Fibroblast of peridontal ligament (primary cell): ENCODE results near the gene ISLR.
"Not testable (repeated sequence)": the region's sequence is repeated elsewhere in the genome, so short reads cannot be mapped to it uniquely, and the experiment has no call there.

ENCODE experiments used
- DNase-seq: peaks from one replicate; pipeline ENCODE4 v3.0.0-alpha.2; 2010; ENCODE audit errors: extremely low read depth

The ISLR gene

DNA sequence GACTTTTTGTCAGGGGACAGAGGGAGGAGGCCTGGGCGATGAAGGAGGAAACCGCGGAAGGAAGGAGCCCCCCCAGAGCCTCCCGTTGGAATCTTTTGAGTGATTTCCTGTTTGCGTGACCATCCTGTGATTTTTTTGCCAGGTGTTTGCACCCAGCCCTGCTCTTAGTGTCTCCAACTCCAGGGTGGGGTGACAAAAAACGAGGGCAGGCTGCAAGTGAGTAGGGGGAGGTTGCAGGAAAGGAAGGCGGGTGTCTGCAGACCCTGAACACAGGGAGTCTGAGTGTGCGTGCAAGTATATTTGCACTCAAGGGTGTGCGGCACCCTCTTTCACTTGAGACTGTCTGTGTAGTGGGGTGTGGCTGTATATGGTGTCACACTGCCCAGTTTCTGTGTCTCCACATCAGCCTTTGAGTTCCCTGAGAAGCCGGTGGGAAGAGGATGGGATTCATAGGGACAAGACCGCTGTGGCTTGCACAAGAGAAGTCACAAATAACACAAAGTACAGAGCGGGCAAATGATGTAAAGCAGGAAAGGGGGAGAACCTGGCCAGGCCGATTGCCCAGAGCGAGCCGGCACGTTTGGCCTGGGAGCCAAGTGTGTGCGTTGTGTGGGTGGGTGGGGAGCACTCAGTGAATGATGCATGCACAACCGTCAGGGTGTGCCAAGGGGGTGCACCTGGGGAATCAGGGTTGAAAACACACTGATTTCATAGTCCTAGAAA is 36.5 kb upstream of the ISLR start:
- DNase-seq = no peak

DNA sequence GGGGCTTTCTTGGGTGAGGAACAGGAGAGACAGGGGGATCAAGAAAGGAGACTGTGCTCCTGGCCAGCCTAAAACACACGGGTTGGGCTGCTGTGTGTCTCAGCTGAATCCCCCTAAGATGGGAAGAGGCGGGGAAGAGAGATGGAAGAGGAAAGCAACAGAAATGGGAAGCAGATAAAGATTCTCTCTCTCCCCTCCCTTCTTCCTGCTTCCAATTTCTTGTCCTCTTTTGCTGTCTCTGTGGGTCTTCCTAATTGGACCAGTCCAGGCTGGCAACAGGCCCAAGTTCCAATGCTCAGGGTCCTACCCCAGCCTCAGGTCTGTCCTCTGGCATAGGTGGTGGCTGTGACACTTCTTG is 36.0 kb upstream of the ISLR start:
- no peak for DNase-seq

DNA sequence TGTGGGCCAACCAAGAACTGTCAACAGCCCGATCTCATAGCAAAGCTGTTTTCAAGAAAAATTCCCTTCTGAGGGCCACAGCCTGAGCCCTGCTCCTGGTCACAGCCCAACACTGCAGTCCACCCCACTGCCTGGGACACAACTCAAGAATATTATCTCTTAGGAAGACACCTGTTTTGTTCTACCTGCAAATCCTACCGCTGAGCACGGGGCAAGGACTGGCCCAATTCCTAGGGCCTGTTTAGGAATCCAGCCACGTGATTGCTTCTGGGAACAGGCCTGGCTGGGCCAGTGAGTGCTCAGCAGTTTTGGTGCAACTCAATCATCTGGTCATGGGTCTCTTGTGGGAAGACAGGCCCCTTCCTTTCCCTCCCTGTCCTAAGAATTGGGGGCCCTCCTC is 34.9 kb upstream of the ISLR start:
- DNase-seq = no peak

DNA sequence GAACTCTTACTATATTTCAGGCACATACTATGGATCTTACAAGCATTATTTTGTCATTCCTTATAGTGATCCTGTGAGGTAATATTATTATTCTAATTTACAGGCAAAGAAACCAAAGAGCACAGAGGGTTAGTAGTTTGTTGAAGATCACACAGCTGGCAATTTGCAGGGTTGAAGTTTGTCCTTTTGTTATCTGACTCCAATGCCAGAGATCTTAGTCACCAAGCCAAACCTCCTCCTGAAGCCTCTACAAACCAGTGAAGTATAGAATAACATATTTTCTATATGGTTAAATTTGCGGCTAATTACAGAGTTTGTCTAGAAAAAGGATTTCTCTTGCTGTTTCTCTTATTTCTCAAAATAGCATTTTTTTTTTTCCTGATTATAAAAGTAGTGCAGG is 31.9 kb upstream of the ISLR start:
- DNase-seq = no peak

DNA sequence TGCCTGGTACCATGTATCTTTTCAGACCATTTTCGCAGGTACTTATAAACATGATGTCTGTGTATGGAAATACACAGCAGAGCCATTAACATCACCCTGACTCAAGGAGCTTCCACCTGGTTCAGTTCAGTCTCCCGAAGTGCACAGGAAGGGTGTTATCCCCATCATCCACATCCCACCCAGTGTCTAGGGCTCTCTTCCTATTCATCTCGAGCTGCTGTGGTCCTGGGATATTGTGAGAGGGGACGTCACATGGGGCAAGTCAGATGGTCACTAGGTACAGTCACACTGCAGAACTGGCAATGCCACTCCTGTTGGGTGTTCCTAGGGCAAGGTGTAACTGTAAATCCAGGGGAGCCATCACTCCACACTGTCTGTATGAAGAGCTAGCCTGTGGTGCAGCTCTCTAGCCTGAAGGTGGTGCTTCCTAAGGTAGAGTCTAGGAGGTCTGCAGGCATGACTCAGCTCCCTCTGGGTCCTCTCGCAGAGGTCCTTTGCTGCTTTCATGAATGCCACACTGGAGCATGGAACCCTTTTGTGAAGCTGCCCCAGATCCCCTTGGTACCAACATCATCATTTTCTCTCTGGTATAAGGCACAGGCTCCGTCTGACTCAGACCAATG is 29.2 kb upstream of the ISLR start:
- DNase-seq = no peak

DNA sequence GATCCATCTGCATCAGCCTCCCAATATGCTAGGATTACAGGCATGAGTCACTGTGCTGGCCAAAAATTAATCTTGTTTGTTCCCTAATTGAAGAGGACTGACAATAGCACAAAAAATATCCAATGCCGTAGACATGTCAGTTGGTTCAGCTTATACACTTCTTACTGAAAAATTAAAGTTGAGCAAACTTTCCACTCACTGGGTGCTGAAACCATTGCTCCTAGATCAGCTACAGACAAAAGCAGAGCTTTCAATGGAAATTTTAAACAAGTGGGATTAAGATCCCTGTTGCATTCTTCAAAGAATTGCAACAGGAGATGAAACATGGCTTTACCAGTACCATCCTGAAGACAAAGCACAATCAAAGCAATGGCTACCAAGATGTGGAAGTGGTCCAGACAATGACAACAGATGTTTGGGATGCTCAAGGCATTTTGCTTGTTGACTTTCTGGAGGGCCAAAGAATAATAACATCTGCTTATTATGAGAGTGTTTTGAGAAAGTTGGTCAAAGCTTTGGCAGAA is 27.2 kb upstream of the ISLR start:
- DNase-seq = no peak

DNA sequence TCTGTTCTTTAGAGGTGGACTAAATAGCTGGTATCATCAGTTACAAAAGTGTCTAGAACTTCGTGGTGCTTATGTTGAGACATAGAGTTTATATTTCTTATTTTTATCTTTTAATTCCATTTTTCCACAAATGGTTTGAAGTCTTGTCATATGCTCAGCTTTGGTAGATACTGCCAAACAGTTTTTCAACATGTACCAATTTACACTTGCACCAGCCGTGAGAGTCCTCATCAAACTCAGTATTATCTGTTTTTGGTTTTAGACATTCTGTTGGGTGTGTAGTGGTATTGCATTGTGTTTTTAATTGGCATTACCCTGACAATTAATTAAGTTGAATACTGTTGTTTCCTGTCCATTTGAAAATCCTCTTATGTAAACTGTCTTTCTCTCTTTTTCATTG is 26.5 kb upstream of the ISLR start:
- no peak for DNase-seq

DNA sequence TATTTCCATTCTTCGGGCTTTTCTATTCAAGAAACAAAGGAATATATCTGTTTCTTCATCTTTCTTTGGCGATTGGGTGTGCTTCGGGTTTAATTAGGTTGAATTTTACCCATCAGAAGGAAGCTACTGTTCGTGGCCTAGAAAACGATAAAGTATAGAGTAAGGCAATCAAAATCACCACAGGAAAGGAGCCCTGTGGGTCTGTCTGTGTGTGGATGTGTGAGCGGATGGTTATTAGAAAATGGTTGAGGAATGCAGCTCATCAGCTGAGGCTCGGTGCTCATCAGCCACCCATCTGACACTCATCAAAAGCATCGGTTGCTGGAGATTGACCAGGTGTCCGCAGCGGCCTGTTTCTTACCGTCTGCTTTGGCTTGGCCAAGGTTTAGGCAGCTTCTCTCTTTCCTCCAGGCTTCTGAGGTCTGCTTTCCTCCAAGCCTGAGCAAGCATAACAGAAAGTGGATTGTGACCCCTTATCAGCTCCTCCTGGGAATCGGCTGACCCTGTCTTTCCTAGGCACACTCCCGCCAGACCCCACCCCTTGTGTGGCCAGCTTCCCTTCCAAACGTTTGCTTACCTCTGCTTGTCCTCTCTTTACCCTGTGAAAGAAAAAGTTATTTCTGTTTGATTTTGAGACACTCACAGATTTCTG is 17.6 kb upstream of the ISLR start:
- DNase-seq = no peak

DNA sequence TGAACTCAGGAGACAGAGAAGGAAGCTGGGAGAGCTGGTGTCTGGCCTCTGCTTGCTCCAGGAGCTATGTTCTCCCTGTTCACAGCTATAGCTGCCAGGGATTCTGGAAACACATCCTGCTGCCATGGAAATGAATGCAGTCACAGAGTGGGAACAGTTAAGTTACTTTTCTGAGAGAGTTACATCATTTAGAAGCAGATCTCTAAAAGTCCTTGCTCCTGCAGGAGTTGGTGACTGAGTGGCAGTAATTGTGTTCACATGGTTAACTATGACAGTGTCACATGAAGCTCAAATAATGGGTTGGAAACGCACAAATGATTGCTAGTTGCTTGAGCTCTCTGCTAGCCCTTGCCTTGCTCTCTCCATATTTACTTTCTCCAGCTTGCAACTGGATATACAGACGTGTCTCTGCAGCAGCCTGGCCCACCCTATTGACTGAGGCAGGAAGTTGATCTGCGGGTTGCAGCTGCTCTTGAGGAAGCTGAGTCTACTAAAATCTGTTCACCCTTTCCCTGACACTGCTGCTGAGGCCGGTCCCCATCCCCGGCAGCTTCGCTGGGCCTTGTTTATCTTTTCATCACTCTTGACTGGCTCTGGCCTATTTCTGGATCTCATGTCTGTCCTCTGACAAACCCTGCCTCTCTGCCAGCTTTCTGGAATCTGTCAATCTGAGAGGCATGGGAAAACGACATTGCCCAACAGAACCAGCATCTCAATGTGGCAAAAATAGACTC is 16.7 kb upstream of the ISLR start:
- peak; percentile 4 for DNase-seq

DNA sequence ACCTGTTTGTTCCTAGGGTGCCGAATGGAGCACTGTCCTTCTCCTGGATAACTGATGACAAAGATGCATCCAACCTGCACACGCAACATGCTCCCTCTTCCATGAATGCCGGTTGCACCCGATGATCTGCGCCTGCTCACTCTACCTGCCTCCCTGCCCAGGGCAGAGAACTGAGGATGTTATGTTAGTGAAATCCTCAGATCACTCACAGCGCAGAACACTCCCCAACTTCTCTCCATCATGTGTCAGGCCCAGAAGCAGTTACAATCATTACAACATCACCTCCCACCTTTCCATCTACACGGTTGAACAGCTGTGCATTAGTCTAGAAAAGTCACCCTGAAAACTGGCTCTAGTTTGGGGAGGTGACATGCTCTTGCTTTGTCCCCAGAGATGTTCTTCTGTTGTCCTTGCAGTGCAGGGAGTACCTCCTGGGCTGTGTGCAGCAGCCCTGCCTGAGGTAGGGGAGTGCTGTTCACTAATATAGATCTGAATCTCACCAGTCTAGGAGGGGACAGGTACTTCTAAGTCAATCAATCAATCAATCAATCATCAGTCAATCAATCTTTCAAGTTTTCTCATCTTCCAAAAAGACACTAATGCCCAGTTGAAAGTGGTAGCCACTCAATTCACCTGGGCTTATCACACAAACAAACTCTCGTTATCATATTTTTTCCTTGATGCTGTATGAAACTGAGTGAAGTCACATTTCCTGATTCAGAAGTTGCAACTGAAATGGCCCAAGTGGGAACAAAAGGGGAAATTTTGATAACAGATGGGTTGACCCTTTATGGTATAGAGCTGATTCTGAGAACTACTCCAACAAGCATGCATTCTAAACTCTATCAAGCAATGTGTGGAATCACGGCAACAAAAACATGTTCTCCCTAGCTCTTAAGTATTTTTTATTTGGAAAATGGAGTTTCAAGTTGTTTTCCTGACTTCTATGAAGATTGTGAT is 15.4 kb upstream of the ISLR start:
- DNase-seq = no peak

DNA sequence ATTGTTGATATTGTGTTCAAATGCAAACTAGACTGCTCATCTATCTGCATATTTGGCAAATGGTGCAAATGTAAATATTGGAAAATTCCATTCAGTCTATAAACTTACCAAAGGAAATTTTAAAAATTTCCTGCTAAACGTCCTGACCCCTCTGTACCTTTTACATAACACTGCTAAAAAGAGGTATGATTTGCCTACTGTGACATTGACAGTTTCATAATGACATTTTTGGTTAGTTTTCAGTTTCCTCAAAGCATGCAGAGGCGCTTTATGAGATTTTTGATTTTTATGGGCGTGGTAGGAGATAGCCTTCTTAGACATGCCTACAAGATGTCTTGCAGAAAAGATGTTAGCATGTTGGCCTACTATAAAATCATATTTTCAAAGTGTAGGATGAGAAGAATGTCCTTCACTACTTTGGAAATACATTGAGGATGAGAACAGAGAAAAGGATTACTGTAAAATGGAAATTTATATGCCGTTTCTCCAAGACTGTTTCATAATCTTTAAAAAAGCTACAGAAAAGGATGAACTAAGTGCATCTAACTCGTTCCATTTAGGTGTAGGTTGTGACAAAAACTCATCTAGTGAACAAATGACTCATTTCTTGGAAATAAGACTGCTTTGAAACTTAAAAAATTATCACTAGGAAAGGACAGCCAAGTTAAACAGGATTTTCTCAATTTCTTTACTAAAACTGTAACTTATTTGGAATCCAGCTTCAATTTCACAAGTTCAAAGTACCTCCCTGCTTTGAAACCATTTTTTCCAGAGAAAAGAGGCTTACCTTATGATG is 14.5 kb upstream of the ISLR start:
- DNase-seq = no peak

DNA sequence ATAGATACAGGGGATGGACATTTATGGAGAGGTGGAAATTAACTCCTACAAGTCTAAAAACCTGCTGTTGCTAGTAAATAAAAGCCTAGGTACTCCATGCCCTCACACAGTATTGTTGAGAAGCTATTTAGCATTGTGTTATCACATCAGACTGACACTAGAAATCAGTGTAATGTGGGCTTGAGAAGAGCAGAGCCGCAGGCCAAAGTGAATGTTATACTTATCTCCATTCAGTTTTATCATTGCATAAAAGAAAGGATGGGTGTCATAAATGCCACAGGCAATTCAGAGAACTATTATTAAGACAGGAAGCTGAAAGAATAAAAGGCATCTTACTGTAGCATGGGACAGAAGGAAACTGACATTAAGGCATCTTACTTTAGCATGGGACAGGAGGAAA is 13.7 kb upstream of the ISLR start:
- DNase-seq = no peak

DNA sequence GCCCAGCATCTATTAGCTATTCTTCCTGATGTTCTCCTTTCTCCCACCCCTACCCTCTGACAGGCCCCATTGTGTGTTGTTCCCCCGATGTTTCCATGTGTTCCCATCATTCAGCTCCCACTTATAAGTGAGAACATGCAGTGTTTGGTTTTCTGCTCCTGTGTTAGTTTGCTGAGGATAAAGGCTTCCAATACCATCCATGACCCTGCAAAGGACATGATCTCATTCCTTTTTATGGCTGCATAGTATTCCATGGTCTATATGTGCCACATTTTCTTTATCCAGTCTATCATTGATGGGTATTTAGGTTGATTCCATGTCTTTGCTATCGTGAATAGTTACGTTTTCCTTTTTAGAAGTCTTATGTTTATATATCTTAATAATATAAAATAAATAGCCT is 13.1 kb upstream of the ISLR start:
- DNase-seq = not testable (repeated sequence)

DNA sequence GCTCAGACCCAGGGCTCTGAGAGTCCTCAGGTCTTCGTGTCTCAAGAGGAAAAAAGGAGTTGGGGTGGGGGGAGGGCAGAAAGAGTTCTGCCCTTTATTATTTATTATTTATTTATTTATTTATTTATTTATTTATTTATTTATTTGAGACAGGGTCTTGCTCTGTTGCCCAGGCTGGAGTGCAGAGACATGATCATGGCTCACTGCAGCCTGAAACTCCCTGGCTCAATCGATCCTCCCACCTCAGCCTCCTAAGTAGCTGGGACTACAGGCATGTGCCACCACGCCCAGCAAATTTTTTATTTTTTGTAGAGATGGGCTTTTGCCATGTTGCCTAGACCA is 11.3 kb upstream of the ISLR start:
- not testable (repeated sequence) for DNase-seq

DNA sequence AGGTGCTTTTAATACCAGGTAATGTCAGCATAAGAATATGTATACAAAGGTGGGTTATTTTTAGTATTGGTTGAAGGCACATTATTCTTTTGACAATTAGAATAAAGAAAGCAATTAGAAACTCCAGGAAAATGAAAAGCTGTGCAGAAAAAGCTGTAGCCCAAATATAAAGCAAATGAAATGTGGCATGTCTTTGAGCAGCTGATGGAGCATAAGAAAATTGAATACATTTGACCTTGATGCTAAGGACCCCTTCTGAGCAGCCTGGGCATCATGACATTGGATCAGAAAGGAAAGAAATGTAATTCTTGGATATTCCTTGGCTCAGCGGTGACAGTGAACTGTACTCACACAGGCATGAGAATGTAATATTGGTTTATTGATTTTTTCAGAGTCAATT is 8.0 kb upstream of the ISLR start:
- DNase-seq = no peak

DNA sequence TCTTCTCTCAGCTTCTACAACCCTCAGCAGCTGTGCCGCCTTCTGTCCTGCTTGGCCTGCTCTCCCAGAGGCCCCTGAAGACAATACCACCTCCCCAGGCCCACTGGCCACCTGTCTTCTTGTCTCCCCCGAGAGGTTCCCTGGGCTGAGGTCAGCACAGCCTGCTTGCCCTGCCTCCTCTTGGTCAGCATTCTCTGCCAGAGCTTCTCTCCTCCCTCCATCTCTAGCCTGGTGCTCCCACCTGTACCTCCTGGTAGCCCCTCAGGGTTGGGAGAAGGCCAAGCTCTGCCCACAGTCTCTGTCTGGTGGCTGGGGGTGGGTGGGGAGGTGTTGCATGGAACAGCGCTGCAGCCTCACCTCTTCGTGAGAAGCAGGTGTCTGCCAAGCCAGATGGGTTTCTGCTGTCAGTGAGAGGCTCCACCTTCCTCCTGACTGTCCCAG is 5.6 kb upstream of the ISLR start:
- no peak for DNase-seq

DNA sequence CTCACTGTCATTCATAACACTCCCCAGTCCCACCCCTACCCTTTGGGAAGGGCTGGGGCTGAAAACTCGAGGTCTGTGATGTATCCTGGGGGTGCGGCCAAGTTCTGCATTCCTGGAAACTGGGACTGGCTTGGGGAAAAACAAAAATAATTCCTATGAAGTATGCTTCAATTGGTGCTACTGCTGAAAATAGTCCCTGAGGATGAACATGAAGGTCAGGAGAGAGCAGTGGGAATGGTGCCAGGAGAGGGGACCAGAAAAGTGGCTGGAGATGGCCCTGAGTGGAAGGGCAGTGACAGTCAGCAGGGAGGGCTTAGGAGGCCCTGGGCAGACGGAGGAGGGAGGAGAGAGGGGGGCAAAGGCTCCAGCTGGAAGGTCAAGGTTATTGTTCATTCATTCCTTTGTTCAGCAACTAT is 4.8 kb upstream of the ISLR start:
- DNase-seq = no peak

DNA sequence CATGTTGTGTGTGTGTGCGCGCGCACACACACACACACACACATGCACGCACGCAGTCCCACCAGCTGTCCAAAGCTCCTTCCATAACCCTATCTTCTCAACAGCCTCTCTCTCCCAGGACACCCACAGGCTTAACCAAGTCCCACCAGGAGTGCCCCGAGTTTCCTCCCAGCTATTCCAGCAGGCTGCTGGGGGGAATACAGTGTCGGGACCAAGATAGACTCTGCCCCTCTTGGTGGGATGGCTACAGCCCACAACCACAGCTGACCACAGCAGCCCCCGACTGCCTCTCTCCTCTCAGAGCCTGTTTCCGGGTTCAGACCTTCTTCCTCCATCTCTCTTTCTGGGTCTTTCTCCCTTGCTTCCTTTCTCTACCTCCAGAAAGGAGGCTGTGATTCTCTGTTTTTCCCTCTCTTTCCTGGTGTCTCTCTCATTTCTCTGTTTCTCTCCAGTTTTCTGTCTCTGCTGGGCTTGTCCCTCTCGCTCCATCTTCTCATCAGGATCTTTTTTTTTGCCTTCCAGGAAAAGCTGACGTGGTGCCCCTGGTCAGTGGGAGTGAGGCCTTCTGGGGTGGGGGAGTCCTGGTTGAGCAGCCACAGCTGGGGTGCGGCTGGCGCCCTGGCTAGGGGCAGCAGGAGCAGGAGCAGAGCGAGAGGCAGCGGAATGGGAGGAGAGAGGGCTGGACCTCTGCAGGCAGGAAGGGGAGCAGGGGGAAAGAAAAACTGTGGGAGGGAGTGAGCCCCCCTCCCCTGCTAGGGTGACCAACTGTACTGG is 3.3 kb upstream of the ISLR start:
- DNase-seq = no peak

DNA sequence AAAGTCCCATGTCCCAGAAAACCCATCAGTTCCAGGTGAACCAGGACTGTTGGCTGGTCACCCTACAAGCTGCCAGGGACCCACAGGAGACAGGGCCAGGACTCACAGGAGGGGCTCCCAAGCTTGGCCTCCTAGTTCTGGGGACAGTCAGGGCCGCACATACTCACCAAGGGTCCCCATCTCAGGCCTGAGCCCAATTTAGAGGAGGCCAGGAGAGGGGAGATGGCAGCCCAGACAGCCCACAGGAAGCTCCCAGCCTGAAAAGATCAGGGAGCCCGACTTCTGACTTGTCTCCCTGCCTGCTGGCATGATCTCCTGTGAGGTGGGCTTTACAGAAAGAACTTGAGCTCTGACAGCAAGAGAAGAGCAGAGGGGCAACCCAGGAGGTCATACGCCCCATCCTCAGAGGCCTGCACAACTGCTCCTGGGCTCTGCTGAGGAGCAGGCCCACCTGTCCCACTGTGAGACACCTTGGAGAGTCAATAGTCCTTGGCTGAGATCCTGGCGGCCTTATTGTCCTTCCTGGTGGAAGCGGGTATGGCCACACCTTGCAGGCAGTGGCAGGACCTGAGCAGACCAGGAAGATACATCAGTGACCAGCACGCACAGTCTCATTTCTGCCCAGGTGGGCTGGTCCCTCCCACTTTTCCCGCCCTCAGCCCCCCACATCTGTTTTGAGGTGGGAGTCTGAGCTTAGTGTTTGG is 2.5 kb upstream of the ISLR start:
- no peak for DNase-seq
